ENCODE results near the gene FAM234B.

FAM234B gene

GRCh38 chr12:13099066-13099843 lies 55.1 kb downstream of the FAM234B start:
- Histone ChIP-seq H2AFZ (ENCODE audit: low read depth, low read length) (no peak overlapping the region), H3K4me2 (ENCODE audit: low read length) (no peak overlapping the region), H3K4me3 (ENCODE audit: low read length) (no peak overlapping the region), H3K79me2 (ENCODE audit: low read length) (no peaks in the 10 kb centered on the region), H3K4me1 (ENCODE audit: low read length) (peaks cover 35% of the 10 kb centered on the region), H3K27ac (ENCODE audit: low read length) (no peak overlapping the region), H3K36me3 (replicated peaks; ENCODE audit: low read depth, low read length) (no peaks in the 10 kb centered on the region), H3K9ac (ENCODE audit: low read length) (no peak overlapping the region), H3K9me3 (ENCODE audit: insufficient read depth, low read length) (no peaks in the 10 kb centered on the region), H4K20me1 (ENCODE audit: insufficient read depth, low read length) (peaks cover 13% of the 10 kb centered on the region), H3K27me3 (ENCODE audit: low read depth, low read length) (peaks cover 71% of the 10 kb centered on the region)
- TF ChIP-seq EZH2phosphoT487 (IDR thresholded peaks at IDR 0.05; ENCODE audit: low read depth): no peak
- no peak for TF ChIP-seq CTCF (IDR thresholded peaks at IDR 0.05; ENCODE audit: low read depth, low read length)

- H2AFZ ChIP-seq (ENCODE audit: low read depth, low read length): no peak overlapping the region
- no peaks in the 10 kb centered on the region for H3K79me2 ChIP-seq (ENCODE audit: low read length)
- peaks cover 8% of the 10 kb centered on the region for H4K20me1 ChIP-seq (ENCODE audit: insufficient read depth, low read length)
- no peak for TF ChIP-seq CTCF (IDR thresholded peaks at IDR 0.05; ENCODE audit: low read depth, low read length)
- TF ChIP-seq EZH2phosphoT487 (IDR thresholded peaks at IDR 0.05; ENCODE audit: low read depth): no peak
- H3K9me3 ChIP-seq (ENCODE audit: insufficient read depth, low read length): no peaks in the 10 kb centered on the region
- H3K9ac ChIP-seq (ENCODE audit: low read length): no peak overlapping the region
- peak overlapping the region; percentile 94; the same call in 1 of the 2 replicates for H3K4me2 ChIP-seq (ENCODE audit: low read length)
- peaks cover 28% of the 10 kb centered on the region for H3K4me1 ChIP-seq (ENCODE audit: low read length)
- H3K4me3 ChIP-seq (ENCODE audit: low read length): peak overlapping the region; percentile 85; the same call in 1 of the 2 replicates
- H3K27me3 ChIP-seq (ENCODE audit: low read depth, low read length): peaks cover 70% of the 10 kb centered on the region
- H3K27ac ChIP-seq (ENCODE audit: low read length): no peak overlapping the region
- no peaks in the 10 kb centered on the region for H3K36me3 ChIP-seq (replicated peaks; ENCODE audit: low read depth, low read length)
Observed at GRCh38 chr12:13099844-13100604, 55.8 kb downstream of the FAM234B start.

- no peaks in the 10 kb centered on the region for H3K36me3 ChIP-seq (replicated peaks; ENCODE audit: low read depth, low read length)
- peaks cover 23% of the 10 kb centered on the region for H3K4me1 ChIP-seq (ENCODE audit: low read length)
- H3K27me3 ChIP-seq (ENCODE audit: low read depth, low read length): peaks cover 65% of the 10 kb centered on the region
- no peak overlapping the region for H3K27ac ChIP-seq (ENCODE audit: low read length)
- H4K20me1 ChIP-seq (ENCODE audit: insufficient read depth, low read length): peaks cover 2% of the 10 kb centered on the region; the same call in 1 of the 2 replicates
- no peak overlapping the region for H3K9ac ChIP-seq (ENCODE audit: low read length)
- TF ChIP-seq EZH2phosphoT487 (IDR thresholded peaks at IDR 0.05; ENCODE audit: low read depth) (no peak), CTCF (IDR thresholded peaks at IDR 0.05; ENCODE audit: low read depth, low read length) (no peak)
- no peaks in the 10 kb centered on the region for H3K79me2 ChIP-seq (ENCODE audit: low read length)
- no peak overlapping the region for H2AFZ ChIP-seq (ENCODE audit: low read depth, low read length)
- no peaks in the 10 kb centered on the region for H3K9me3 ChIP-seq (ENCODE audit: insufficient read depth, low read length)
- peak overlapping the region; percentile 85 for H3K4me3 ChIP-seq (ENCODE audit: low read length)
- peak overlapping the region; percentile 94 for H3K4me2 ChIP-seq (ENCODE audit: low read length)
Observed at GRCh38 chr12:13100605-13100881, 56.4 kb downstream of the FAM234B start.

Measured in OCI-LY3 (cell line).